Erythroblast (primary cell): Measurements from ENCODE around the gene NOL4L.

Source experiments
- DNase-seq, 2 experiments: peaks; one replicate each; lab custom pipeline; 2025; lab: John Stamatoyannopoulos, UW
- GATA1 ChIP-seq: IDR thresholded peaks from 2 replicates; pipeline ENCODE4 v1.6.1; 2011; ENCODE audit warnings: low read depth, mild to moderate bottlenecking, control low read depth, low read length, moderate library complexity
- POLR2A ChIP-seq: IDR thresholded peaks from 2 replicates; pipeline ENCODE4 v1.6.1; 2011; ENCODE audit warnings: mild to moderate bottlenecking, low read length

The NOL4L gene

GRCh38 chr20:32571566-32571965 is 13.6 kb downstream of the NOL4L start:
- TF ChIP-seq POLR2A = no peak
- TF ChIP-seq GATA1 = no peak
- peak; percentile 28 to 50 for DNase-seq

GRCh38 chr20:32570401-32571190 is 14.5 kb downstream of the NOL4L start:
- DNase-seq = no peak
- TF ChIP-seq GATA1 (no peak), POLR2A (no peak)

- DNase-seq = no peak
- no peak for TF ChIP-seq POLR2A
- TF ChIP-seq GATA1 = no peak
Measured at GRCh38 chr20:32569380-32570305, 15.5 kb downstream of the NOL4L start.

- no peak for TF ChIP-seq POLR2A
- no peak for TF ChIP-seq GATA1
Measured at GRCh38 chr20:32569018-32569379, 16.1 kb downstream of the NOL4L start.

GRCh38 chr20:32567384-32568178 is 17.6 kb downstream of the NOL4L start:
- TF ChIP-seq POLR2A (no peak), GATA1 (no peak)
- DNase-seq = no peak

More at GRCh38 chr20:32569018-32569379, 16.1 kb downstream of the NOL4L start:
- DNase-seq = no peak

GRCh38 chr20:32566379-32567374 is 18.5 kb downstream of the NOL4L start:
- DNase-seq = no peak
- TF ChIP-seq POLR2A (no peak), GATA1 (no peak)

GRCh38 chr20:32565735-32566032 is 19.4 kb downstream of the NOL4L start:
- TF ChIP-seq POLR2A (no peak), GATA1 (no peak)
- no peak for DNase-seq

GRCh38 chr20:32564921-32565734 is 20.0 kb downstream of the NOL4L start:
- no peak for TF ChIP-seq POLR2A
- TF ChIP-seq GATA1 = no peak
- DNase-seq = peak in 1 of 2 experiments; percentile 23

GRCh38 chr20:32564440-32564839 is 20.7 kb downstream of the NOL4L start:
- no peak for TF ChIP-seq POLR2A
- no peak for TF ChIP-seq GATA1
- no peak for DNase-seq

- no peak for DNase-seq
Measured at GRCh38 chr20:32563311-32564272, 21.5 kb downstream of the NOL4L start.

GRCh38 chr20:32562495-32562911 is 22.6 kb downstream of the NOL4L start:
- no peak for DNase-seq
- TF ChIP-seq GATA1 (no peak), POLR2A (no peak)

More at GRCh38 chr20:32563311-32564272, 21.5 kb downstream of the NOL4L start:
- TF ChIP-seq GATA1 (no peak), POLR2A (no peak)
